NCI-H1105 (cell line): ENCODE measurements around the gene AFAP1L2.

ENCODE experiments used
- DNase-seq: peaks from one replicate; lab custom pipeline; 2025; lab: John Stamatoyannopoulos, UW

The AFAP1L2 gene

GRCh38 chr10:114412907-114413797 lies 8.8 kb upstream of the AFAP1L2 start:
- no peak for DNase-seq

- DNase-seq, result no peak
These were observed 4.7 kb upstream of the AFAP1L2 start for GRCh38 chr10:114408968-114409444.

DNA sequence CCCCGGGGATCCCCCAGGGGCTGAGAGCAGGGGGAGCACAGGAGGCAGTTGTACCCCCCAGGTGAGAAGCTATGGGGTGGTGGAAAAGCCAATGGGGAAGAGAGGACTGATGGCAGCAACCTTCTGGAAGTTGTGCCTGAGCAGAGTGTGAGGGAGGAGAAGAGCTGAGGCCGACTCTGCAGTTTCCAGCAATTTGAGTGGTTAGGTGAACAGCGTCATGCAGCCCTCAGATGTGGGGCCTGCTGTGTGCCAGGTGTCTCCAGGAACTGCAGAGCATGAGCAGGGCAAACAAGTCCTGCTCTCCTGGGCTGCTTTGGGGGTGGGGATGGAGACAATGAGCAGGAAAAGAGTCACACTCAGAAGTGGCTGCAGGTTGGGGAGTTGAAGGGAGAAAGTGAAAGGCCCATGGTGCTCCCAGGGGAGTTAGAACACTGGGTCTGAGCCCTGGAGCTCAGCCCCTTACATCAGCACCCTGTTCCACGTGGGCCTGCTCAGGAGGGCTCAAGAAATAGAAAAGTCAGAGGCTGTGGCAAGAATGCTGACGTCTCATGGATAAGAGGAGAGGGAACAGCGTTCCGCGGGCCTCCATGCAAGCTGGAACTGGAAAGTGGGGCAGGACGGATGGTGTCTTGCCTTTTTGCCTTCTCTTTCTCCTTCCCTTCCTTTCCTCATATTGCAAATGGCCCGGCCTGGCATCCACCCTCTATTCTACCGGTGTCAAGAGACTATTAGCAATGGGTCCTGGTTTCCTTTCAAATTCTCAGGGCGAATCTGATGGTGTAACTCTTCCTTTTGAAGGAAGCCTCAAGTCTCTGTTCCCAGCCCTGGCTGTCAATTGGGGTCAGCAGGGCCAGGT lies 4.0 kb upstream of the AFAP1L2 start:
- DNase-seq, result no peak

- no peak for DNase-seq
These were observed 2.2 kb upstream of the AFAP1L2 start for GRCh38 chr10:114406455-114406854.

- no peak for DNase-seq
These were observed 679 bp upstream of the AFAP1L2 start for GRCh38 chr10:114405011-114405350.

- no peak for DNase-seq
These were observed 651 bp downstream of the AFAP1L2 start for GRCh38 chr10:114403541-114404161.

DNA sequence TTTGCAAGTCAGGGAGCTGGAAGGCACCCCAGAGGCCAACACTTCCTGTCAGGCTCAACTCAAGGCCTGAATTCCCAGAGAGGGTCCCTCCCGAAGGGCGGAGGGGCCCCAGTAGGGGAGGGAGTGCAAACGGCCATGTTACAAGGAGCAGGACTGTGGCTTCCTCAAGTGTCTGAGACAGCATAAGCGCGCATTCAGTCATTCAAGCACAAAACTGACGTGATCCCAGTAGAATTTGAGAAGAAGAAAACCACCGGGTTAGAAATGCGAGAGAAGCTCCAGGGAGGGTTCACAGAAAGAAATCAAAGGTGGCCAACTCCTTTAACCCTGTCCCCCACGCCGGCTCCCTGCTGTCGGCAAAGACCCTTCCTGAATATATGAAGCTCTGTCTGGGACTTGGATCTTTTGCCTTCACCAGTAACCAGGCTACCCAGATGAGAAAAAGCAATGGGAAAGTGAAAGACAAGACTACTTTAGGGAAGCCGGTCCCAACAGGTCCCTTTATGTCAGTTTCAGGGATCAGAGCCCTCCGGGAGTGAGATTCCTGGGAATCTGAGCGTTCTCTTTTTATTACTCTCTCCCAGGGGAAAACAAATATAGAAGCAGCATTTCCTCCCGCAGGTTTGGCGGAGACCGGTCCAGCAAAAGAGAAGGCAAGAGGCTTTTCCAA lies 1.3 kb downstream of the AFAP1L2 start:
- no peak for DNase-seq

- DNase-seq, result no peak
These were observed 2.1 kb downstream of the AFAP1L2 start for GRCh38 chr10:114402233-114402632.

DNA sequence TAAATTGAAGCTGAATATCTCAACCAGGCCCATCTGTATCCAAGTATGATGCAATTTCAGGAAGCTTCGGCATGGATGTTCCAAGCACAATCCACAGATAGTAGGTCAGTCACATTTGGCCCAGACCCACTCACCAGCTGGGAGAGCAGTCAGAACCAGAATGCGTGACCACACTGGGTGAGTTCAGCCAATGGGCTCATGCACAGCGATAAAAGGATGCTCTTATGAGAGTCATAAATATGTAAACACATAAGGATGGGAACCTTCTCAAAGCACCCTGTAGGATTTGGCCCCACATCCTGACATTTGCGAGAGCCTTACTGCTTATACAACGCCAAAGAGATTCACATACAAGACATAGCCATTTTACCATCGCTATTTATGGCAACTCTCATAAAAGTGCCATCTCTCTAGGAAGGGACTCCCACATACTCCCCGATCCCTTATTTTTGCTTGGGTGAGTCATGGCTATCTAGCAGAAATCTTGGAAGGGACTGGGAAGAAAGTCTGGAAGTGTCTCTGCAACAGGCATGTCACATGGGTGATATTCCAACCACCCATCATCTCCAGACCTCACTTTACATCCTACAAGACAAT lies 3.0 kb downstream of the AFAP1L2 start:
- DNase-seq, result no peak

DNA sequence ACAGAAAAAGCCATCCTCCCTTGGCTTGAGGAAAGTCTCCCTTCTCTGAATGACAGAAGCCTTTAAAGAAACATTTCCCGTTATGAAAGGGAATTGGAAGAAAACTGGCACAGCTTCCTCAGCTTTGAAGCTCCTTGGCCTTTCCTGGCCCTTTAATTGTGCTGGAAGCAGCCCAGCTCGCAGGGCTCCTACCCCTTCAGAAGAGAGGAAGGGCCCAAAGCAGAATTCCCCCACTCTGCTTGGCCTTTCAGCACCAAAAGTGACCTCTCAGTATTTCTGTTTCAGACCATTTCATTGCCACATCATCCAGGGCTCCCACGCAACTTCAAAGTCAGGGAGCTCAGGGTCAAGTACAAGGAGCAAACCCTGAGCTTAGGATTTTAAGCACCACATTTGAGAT lies 4.2 kb downstream of the AFAP1L2 start:
- no peak for DNase-seq

DNA sequence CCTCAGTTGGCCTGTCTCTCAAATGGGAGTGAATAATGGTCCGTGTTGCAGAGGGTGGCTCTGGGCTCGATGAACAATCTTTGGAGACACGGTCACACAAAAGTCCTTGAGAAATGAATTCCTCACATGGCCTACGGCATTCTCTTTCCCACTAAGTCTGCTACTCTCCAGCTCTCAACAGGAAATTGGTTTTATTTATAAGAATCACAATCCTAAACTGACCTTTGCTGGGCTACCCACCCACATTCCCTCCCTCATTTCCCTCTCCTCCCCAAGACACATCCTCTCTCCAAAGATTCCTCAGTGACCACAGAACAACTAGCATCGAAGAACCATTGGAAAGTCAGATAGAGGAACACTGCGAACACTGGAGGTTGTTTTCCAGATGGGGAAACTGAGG lies 4.7 kb downstream of the AFAP1L2 start:
- no peak for DNase-seq

DNA sequence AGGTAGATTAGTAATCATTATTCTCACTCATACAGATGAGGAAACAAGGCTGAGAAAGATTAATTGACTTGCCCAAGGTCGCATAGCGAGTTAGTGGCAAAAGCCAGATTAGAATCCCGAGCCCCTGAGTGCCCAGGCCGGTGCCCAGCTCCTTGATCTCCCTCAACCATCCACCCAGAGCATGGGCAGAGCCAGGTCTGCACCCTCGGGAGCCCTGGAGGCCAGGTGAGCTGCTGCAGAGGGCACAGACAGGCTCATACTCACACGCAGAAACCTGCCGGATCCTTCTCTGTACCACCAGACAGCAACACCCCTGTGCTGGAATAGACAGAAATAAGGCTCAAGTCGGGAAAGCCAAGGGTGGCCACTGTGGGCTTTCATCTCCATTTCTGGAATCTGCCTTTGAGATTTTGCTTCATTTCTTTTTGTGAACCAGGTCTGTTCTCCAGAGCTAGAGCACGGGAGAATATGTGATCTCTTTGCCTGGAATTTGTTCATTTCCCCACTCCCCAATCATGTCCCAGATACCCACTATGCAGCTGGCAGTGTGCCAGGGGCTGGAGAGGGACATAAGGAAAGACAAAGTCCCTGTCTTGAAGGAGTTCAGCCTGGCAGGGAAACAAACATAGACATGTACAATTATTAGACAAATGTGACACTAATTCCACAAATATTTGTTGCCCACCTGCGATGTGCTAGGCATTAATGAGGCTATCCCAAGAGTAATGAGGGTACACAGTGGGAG lies 5.5 kb downstream of the AFAP1L2 start:
- DNase-seq, result no peak

- DNase-seq, result no peak
These were observed 6.6 kb downstream of the AFAP1L2 start for GRCh38 chr10:114397651-114398145.

DNA sequence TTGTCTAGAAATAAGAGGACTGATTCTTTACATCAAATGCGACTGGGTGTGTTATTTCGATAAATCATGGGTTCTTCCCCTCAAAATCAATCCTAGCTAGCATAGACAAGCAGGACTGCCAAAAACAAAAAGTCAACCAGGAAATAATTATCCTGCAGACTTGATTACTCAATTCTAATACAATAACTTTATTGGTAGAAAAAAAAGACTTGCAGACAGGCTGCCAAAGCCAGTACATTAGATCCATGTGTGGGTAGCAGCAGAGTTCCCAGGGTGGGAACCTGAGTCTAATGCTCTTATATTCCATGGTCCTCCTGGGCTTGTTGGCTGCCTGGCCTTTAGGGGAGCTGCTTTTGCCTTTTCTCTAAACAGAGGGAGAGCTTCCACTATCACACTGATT lies 7.8 kb downstream of the AFAP1L2 start:
- no peak for DNase-seq

- no peak for DNase-seq
These were observed 8.8 kb downstream of the AFAP1L2 start for GRCh38 chr10:114395366-114396022.

GRCh38 chr10:114394531-114394930 lies 9.8 kb downstream of the AFAP1L2 start:
- no peak for DNase-seq

- no peak for DNase-seq
These were observed 10.4 kb downstream of the AFAP1L2 start for GRCh38 chr10:114393886-114394285.

- DNase-seq, result no peak
These were observed 10.8 kb downstream of the AFAP1L2 start for GRCh38 chr10:114393482-114393881.

- no peak for DNase-seq
These were observed 12.0 kb downstream of the AFAP1L2 start for GRCh38 chr10:114392112-114392835.
